T47D (cell line): ENCODE measurements around the gene NUDC.

Source experiments
- DNase-seq, 2 experiments: peaks; one replicate each; pipeline versions ENCODE4 v3.0.0 to v3.0.0-alpha.2; 2011 to 2012; ENCODE audit warnings: low read depth in 1 of 2, low spot score in 1 of 2
- JUND ChIP-seq: IDR thresholded peaks from 2 replicates; pipeline ENCODE4 v1.6.1; 2012; ENCODE audit warnings: low read depth
- in situ Hi-C: cut with HindIII; loops from 2 replicates; pipeline ENCODE4 v1.10.0; 2016; ENCODE audit warnings: low sequenced_read_pairs, low pct_unique_long_range_greater_than_20kb

The NUDC gene

DNA sequence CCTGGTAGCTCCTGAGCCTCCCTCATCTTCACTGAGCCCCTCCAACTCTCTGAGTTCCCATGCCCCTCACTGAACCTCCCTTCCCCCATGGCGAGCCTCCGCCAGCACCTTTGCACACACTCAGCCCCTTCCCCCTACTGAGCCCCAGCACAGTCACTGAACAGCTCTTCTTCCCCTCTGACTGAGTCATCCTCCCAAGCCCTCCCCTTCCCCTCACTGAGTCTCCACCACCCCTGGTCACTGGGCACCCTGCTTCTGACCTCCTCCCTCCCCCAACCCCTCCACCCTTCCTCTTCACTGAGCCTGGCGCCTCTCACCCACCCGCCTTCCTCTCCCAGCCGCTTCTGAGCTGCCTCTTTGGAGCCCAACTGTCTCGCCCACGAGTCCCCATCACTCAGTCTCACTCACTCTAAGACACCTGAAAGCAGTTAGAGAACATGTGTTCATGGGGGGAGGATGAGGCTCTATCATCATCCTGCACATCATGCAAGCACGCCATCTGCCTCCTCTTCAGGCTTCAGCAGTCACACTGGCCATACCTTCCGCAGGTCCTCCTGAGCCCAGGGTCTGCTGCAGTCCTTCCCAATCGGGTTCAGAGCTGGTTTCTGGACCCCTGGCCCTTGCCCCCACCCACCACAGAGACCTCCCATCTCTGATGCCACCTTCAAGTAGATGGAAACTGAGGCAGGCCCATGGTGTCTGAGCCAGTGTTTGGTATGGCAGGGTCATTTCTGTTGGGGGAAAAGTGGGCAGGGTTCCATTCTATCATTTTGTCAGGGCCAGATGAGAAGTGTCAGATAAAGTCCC lies 70.0 kb downstream of the NUDC start:
- in situ Hi-C loops = no loop called here
- no peak for TF ChIP-seq JUND
- no peak for DNase-seq

DNA sequence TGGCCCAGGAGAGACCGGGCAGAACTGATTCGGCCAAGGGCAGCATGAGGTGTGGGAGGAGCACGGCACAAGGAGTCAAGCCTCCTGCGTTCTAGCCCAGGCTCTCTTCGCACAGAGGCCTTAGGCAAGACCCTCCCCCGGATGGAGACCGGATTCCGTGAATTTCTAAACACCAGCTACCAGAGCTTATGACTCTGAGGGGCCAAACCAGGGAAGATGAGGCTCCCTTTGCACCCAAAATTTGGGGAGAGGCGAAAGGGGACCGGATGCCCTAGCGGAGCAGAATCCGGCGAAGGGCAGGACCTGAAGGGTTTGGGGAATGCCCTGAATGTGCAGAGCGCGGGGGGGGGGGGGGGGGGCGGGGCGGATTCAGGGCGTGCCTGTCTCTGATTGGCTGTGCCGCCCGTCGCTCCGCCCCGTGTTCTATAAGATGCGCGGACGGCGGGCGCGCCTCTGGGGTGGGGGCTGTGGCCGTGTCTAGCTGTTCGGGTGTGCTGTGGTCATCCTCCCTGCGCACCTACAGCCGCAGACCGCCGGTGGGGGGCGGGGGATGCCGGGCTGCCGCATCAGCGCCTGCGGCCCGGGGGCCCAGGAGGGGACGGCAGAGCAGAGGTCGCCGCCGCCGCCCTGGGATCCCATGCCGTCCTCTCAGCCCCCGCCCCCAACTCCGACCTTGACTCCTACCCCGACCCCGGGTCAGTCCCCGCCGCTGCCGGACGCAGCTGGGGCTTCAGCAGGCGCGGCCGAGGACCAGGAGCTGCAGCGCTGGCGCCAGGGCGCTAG lies 71.9 kb downstream of the NUDC start, which contains the start of gene TRNP1:
Gene TRNP1, plus strand, starts transcription at position 456 of the 783 bp plus-strand sequence. Its CDS starts 95 bp downstream, at position 551.
- in situ Hi-C loops = no loop called here
- peak; percentile 77 to 91 for DNase-seq
- TF ChIP-seq JUND = no peak

DNA sequence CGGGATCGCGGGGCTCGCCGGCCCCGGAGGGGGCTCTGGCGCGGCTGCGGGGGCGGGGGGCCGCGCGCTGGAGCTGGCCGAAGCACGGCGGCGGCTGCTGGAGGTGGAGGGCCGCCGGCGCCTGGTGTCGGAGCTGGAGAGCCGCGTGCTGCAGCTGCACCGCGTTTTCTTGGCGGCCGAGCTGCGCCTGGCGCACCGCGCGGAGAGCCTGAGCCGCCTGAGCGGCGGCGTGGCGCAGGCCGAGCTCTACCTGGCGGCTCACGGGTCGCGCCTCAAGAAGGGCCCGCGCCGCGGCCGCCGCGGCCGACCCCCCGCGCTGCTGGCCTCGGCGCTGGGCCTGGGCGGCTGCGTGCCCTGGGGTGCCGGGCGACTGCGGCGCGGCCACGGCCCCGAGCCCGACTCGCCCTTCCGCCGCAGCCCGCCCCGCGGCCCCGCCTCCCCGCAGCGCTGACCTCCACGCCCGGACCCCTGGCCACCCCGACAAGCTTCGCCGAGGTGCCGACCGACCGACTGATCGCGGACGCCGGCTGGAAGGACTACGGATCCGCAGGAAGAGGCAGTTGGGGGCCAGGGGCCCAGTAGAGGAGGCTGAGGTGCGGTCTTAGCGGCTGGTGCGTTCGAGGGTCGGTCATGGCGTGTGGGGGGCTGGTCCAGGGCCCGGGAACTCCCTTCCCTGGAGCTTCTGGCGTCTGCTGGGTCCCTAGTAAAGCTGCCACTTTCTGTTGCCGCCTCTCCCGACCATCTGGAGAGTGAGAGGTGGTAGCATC lies 72.7 kb downstream of the NUDC start:
- peak in 1 of 2 experiments; percentile 27 for DNase-seq
- in situ Hi-C loops = no loop called here
- no peak for TF ChIP-seq JUND

DNA sequence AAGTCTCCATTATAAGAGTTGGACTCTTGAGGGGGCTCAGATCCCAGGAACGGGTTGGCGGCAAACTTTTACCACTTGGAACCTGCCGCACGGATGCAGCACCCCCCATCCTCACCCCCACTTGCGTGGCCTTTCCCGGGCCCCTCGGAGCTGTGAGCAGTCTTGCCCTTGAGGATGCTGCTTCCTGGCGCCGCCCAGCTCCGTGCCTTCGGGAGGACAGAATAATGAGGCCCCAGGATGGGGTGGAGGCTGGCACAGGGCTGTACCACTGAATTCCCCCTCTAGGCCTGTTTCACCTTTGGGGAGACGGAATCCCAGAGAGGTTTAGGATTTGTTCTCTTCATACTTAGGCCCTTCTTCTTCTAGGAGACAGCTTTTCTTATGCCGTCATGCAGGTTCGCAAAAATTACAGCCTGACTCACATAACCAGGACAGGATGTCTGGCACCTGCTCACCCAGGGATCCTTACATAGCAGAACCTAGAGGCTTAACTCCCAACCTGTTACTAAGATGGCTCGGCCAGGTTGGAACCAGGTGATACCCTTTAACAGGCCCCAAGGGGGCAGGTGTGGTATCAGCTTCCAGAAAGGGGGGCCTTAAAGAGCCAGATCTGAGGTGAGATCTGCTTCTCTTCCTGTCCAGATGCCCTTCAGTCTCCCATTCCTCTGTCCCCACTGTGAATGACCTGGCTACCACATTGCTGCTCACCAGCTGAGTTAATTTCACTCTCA lies 73.4 kb downstream of the NUDC start:
- in situ Hi-C loops = no loop called here
- TF ChIP-seq JUND = no peak
- DNase-seq = no peak

DNA sequence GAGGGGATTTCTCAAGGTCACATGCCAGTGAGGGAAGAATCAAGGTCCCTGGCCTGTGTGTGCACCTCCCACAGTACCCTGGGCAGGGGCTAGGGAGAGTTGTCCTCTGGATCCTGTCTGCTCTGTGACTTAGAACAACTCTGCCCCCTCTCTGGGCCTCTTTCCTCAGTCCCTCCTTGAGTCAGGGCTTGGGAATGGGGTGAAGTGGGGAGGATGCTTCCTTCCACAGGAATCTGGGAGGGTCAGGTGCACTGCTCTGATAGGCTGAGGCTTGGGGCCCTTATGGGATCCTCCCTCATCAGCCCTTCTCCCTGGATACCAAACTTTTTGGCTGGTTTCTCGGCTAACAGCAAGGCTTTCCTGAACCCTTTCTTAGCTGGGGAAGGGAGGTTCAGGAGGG lies 74.5 kb downstream of the NUDC start:
- DNase-seq = no peak
- in situ Hi-C loops = no loop called here
- TF ChIP-seq JUND = no peak
